Thyroid gland (tissue), 4 donors: ENCODE results near the gene TCF7L2.

ENCODE experiments used
- POLR2A ChIP-seq, 2 donors: fragments of 450-650 bp; IDR thresholded peaks; one replicate each; pipeline ENCODE4 v1.6.1; 2017; ENCODE audit warnings: antibody characterized with exemption in 2 of 2, mild to moderate bottlenecking in 2 of 2, moderate library complexity in 1 of 2
- TF ChIP-seq, protein P1 (sequence below), 6 experiments: fragments of 200-600 bp in 3 of 6; fragments of 450-650 bp in 3 of 6; sonication (generic) in 3 of 6; IDR thresholded peaks; one replicate each; pipeline ENCODE4 v1.5.1; 2016 to 2019; ENCODE audit warnings: antibody characterized with exemption in 6 of 6, mild to moderate bottlenecking in 2 of 6, inconsistent platforms in 1 of 6, moderate library complexity in 1 of 6

DNA sequence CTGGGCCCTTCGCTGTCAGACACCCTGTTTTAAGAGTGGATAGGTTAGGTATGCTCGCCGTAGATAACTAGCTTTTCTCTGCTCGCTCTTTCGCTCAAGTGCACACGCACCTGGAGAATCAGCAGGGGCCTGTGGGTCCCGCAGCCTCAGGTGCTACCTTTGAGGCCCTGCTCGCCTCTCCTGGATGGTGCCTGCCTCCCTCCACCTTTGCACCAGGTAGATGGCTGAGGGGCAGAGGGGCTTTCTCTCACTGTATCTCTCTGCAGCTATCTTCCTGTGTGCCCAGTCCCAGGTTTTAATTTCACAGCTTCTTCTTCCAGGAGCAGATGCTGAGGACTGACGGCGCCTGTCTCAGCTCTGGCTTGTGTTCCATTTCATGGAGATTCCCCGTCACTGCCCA lies 227.9 kb downstream of the TCF7L2 start:
- TF ChIP-seq POLR2A (IDR thresholded peaks at IDR 0.05) = no peak
- TF ChIP-seq, protein P1, sequence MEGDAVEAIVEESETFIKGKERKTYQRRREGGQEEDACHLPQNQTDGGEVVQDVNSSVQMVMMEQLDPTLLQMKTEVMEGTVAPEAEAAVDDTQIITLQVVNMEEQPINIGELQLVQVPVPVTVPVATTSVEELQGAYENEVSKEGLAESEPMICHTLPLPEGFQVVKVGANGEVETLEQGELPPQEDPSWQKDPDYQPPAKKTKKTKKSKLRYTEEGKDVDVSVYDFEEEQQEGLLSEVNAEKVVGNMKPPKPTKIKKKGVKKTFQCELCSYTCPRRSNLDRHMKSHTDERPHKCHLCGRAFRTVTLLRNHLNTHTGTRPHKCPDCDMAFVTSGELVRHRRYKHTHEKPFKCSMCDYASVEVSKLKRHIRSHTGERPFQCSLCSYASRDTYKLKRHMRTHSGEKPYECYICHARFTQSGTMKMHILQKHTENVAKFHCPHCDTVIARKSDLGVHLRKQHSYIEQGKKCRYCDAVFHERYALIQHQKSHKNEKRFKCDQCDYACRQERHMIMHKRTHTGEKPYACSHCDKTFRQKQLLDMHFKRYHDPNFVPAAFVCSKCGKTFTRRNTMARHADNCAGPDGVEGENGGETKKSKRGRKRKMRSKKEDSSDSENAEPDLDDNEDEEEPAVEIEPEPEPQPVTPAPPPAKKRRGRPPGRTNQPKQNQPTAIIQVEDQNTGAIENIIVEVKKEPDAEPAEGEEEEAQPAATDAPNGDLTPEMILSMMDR (IDR thresholded peaks at IDR 0.05) = no peak
